HG03039 (cell line): ENCODE results near the gene EPHB1.
"Not testable (repeated sequence)": the region's sequence is repeated elsewhere in the genome, so short reads cannot be mapped to it uniquely, and the experiment has no call there.

Source experiments
- ATAC-seq: cut with Tn5 transposase; IDR thresholded peaks from one replicate; pipeline ENCODE4 v1.9.1; 2021; ENCODE audit warnings: mild to moderate bottlenecking, moderate library complexity; ENCODE audit not compliant: unreplicated experiment

EPHB1 gene

GRCh38 chr3:135097276-135097946, 302.4 kb downstream of the EPHB1 start:
- no peak for ATAC-seq

GRCh38 chr3:135099734-135100355, 304.8 kb downstream of the EPHB1 start:
- ATAC-seq, result no peak

GRCh38 chr3:135100366-135100765, 305.3 kb downstream of the EPHB1 start:
- no peak for ATAC-seq

GRCh38 chr3:135103917-135104316, 308.9 kb downstream of the EPHB1 start:
- ATAC-seq, result no peak

- no peak for ATAC-seq
These were observed 311.4 kb downstream of the EPHB1 start for GRCh38 chr3:135106445-135106844.

- ATAC-seq, result no peak
These were observed 312.0 kb downstream of the EPHB1 start for GRCh38 chr3:135107043-135107442.

GRCh38 chr3:135109681-135110080, 314.6 kb downstream of the EPHB1 start:
- no peak for ATAC-seq

- ATAC-seq, result not testable (repeated sequence)
These were observed 319.5 kb downstream of the EPHB1 start for GRCh38 chr3:135114551-135114950.

- ATAC-seq, result no peak
These were observed 322.9 kb downstream of the EPHB1 start for GRCh38 chr3:135117977-135118376.

GRCh38 chr3:135118792-135119191, 323.7 kb downstream of the EPHB1 start:
- no peak for ATAC-seq

GRCh38 chr3:135125171-135125801, 330.2 kb downstream of the EPHB1 start:
- ATAC-seq, result no peak

GRCh38 chr3:135127946-135128470, 332.9 kb downstream of the EPHB1 start:
- no peak for ATAC-seq

- ATAC-seq, result no peak
These were observed 333.8 kb downstream of the EPHB1 start for GRCh38 chr3:135128818-135129217.

GRCh38 chr3:135131290-135131689, 336.2 kb downstream of the EPHB1 start:
- no peak for ATAC-seq

GRCh38 chr3:135133905-135134683, 339.0 kb downstream of the EPHB1 start:
- ATAC-seq, result no peak

GRCh38 chr3:135134684-135135075, 339.6 kb downstream of the EPHB1 start:
- ATAC-seq, result no peak

GRCh38 chr3:135135445-135135844, 340.4 kb downstream of the EPHB1 start:
- no peak for ATAC-seq

GRCh38 chr3:135136361-135137100, 341.5 kb downstream of the EPHB1 start:
- ATAC-seq, result no peak

GRCh38 chr3:135137296-135137695, 342.2 kb downstream of the EPHB1 start:
- no peak for ATAC-seq

GRCh38 chr3:135138776-135139175, 343.7 kb downstream of the EPHB1 start:
- no peak for ATAC-seq

- no peak for ATAC-seq
These were observed 345.5 kb downstream of the EPHB1 start for GRCh38 chr3:135140591-135140990.
